ENCODE measurements around the gene RHBDD3. TPM values are rescaled to one million over a fixed set of nuclear protein-coding genes. Genes with fewer than 3 reads are reported as not detected.

The RHBDD3 gene
- polyA plus RNA-seq, 3 donors, result 4.0 to 11.1 (median 4.8) TPM

DNA sequence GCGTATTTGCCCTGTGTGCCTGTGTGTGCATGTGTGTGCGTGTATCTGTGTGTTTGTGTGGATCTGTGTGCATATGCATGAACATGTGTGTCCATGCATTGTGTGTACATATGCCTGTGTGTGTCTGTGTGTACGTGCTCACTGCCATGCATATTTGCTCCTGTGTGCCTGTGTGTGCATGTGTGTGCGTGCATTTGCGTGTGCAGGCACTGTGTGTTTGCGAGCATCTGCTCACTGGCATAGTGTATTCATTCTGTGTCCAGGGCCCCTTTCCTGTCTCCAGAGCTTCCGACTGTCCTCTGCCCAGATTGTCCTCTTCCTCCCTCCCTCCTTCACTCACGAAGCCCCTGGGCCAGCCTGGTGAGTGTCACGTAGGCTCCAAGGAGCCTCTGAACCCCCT is 56.3 kb downstream of the RHBDD3 start:
- WGBS (ENCODE audit: insufficient coverage), result 96% methylated on average over 7 of the region's 9 CpGs
- H3K79me2 ChIP-seq (ENCODE audit: insufficient read depth, low read length), result no peaks in the 10 kb centered on the region
- H3K9ac ChIP-seq (ENCODE audit: insufficient read depth, low read length, poor library complexity, severe bottlenecking), result no peak overlapping the region
- peaks cover 3 to 9% of the 10 kb centered on the region in 2 donors for H3K4me1 ChIP-seq (ENCODE audit: control insufficient read depth in 1 of 2, insufficient read depth in 2 of 2, low read length in 2 of 2)
- Mint-ChIP-seq H3K4me1 (peaks cover 5% of the 10 kb centered on the region), H3K27me3 (ENCODE audit: low read depth in 3 of 3) (peaks cover 20 to 26% (median 21%) of the 10 kb centered on the region in 3 donors), H3K4me3 (no peak overlapping the region), H3K36me3 (no peaks in the 10 kb centered on the region), H3K27ac (no peak overlapping the region), H3K9me3 (peaks cover 0 to 4% (median 0%) of the 10 kb centered on the region in 7 donors)
- H4K20me1 ChIP-seq (ENCODE audit: insufficient read depth, low read length), result no peaks in the 10 kb centered on the region
- no peaks in the 10 kb centered on the region for H3K9me3 ChIP-seq (replicated peaks in 1 of 2; ENCODE audit: control insufficient read depth in 1 of 2, insufficient read depth in 1 of 2, low read length in 2 of 2)
- TF ChIP-seq, protein P1, sequence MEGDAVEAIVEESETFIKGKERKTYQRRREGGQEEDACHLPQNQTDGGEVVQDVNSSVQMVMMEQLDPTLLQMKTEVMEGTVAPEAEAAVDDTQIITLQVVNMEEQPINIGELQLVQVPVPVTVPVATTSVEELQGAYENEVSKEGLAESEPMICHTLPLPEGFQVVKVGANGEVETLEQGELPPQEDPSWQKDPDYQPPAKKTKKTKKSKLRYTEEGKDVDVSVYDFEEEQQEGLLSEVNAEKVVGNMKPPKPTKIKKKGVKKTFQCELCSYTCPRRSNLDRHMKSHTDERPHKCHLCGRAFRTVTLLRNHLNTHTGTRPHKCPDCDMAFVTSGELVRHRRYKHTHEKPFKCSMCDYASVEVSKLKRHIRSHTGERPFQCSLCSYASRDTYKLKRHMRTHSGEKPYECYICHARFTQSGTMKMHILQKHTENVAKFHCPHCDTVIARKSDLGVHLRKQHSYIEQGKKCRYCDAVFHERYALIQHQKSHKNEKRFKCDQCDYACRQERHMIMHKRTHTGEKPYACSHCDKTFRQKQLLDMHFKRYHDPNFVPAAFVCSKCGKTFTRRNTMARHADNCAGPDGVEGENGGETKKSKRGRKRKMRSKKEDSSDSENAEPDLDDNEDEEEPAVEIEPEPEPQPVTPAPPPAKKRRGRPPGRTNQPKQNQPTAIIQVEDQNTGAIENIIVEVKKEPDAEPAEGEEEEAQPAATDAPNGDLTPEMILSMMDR (IDR thresholded peaks at IDR 0.05), result no peak
- intact Hi-C loops (cut with micrococcal nuclease), result no loop called here
- no peak overlapping the region for H3K4me3 ChIP-seq (replicated peaks in 1 of 3; ENCODE audit: low read depth in 2 of 3, low read length in 3 of 3)
- no peaks in the 10 kb centered on the region for H3K36me3 ChIP-seq (replicated peaks in 1 of 2; ENCODE audit: control insufficient read depth in 1 of 2, insufficient read depth in 2 of 2, low read length in 2 of 2)
- no peak for DNase-seq
- peaks cover 1 to 24% of the 10 kb centered on the region in 2 donors for H3K27me3 ChIP-seq (ENCODE audit: control insufficient read depth in 2 of 2, insufficient read depth in 2 of 2, low read length in 2 of 2)
- no peak overlapping the region for H2AFZ ChIP-seq (ENCODE audit: insufficient read depth, low read depth, low read length, poor library complexity, severe bottlenecking)
- no peak overlapping the region for H3K27ac ChIP-seq (ENCODE audit: low read depth in 1 of 2, low read length in 2 of 2)
- no peak overlapping the region for H3K4me2 ChIP-seq (replicated peaks; ENCODE audit: extremely low read depth, low read length, poor library complexity, severe bottlenecking)

DNA sequence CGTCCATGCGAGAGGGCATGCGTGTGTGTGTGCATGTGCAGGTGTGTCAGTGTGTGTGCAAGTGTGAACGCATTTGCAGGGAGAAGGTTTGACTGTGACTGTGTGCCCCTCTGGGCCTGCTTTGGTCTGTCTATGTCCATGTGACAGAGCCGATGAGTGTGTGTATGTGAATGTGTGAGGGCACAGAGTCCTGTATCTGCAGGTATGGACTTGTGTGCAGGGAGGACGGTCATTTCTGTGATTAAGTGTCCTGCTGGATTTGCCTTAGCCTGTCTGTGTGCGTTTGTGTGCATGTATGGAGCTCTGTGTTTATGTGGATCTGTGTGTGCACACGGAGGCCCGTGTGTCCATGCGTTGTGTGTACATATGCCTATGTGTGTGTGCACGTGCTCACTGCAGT is 56.7 kb downstream of the RHBDD3 start:
- Mint-ChIP-seq H3K27ac (no peak overlapping the region), H3K4me3 (no peak overlapping the region), H3K9me3 (peaks cover 0 to 6% (median 0%) of the 10 kb centered on the region in 7 donors), H3K27me3 (ENCODE audit: low read depth in 3 of 3) (peaks cover 24 to 30% (median 24%) of the 10 kb centered on the region in 3 donors), H3K36me3 (peaks cover 0 to 1% of the 10 kb centered on the region in 2 donors), H3K4me1 (peaks cover 9% of the 10 kb centered on the region)
- no peaks in the 10 kb centered on the region for H3K79me2 ChIP-seq (ENCODE audit: insufficient read depth, low read length)
- no peak overlapping the region for H3K9ac ChIP-seq (ENCODE audit: insufficient read depth, low read length, poor library complexity, severe bottlenecking)
- no peak for DNase-seq
- no peak overlapping the region for H2AFZ ChIP-seq (ENCODE audit: insufficient read depth, low read depth, low read length, poor library complexity, severe bottlenecking)
- H3K9me3 ChIP-seq (replicated peaks in 1 of 2; ENCODE audit: control insufficient read depth in 1 of 2, insufficient read depth in 1 of 2, low read length in 2 of 2), result no peaks in the 10 kb centered on the region
- TF ChIP-seq, protein P1 (IDR thresholded peaks at IDR 0.05), result no peak
- H3K4me1 ChIP-seq (ENCODE audit: control insufficient read depth in 1 of 2, insufficient read depth in 2 of 2, low read length in 2 of 2), result peaks cover 7 to 13% of the 10 kb centered on the region in 2 donors
- no peaks in the 10 kb centered on the region for H4K20me1 ChIP-seq (ENCODE audit: insufficient read depth, low read length)
- H3K4me3 ChIP-seq (replicated peaks in 1 of 3; ENCODE audit: low read depth in 2 of 3, low read length in 3 of 3), result no peak overlapping the region
- 89% methylated on average over 11 of the region's 11 CpGs for WGBS (ENCODE audit: insufficient coverage)
- intact Hi-C loops (cut with micrococcal nuclease), result no loop called here
- H3K4me2 ChIP-seq (replicated peaks; ENCODE audit: extremely low read depth, low read length, poor library complexity, severe bottlenecking), result no peak overlapping the region
- no peaks in the 10 kb centered on the region for H3K36me3 ChIP-seq (replicated peaks in 1 of 2; ENCODE audit: control insufficient read depth in 1 of 2, insufficient read depth in 2 of 2, low read length in 2 of 2)
- peaks cover 5 to 28% of the 10 kb centered on the region in 2 donors for H3K27me3 ChIP-seq (ENCODE audit: control insufficient read depth in 2 of 2, insufficient read depth in 2 of 2, low read length in 2 of 2)
- H3K27ac ChIP-seq (ENCODE audit: low read depth in 1 of 2, low read length in 2 of 2), result no peak overlapping the region

Other genes starting within 250 kb of the RHBDD3 start
- not detected for gene C22orf31, start 206.2 kb downstream of the RHBDD3 start, polyA plus RNA-seq
- 1 to 10 TPM in 1 of 3 donors, under 1 TPM in 2; 0.47 to 1.6 (median 0.69) TPM for gene KREMEN1, start 194.9 kb downstream of the RHBDD3 start, polyA plus RNA-seq
- gene EMID1, start 62.1 kb downstream of the RHBDD3 start, polyA plus RNA-seq, result not detected
- 100 to 1,000 TPM in 2 of 3 donors, 10 to 100 TPM in 1; 81.2 to 280 (median 136) TPM for gene EWSR1, start 287 bp upstream of the RHBDD3 start, polyA plus RNA-seq
- 10 to 100 TPM; 14.9 to 20.0 (median 15.7) TPM for gene GAS2L1, start 38.7 kb upstream of the RHBDD3 start, polyA plus RNA-seq
- gene RASL10A, start 47.7 kb upstream of the RHBDD3 start, polyA plus RNA-seq, result 1 to 10 TPM in 1 of 3 donors, under 1 TPM in 2; 0.35 to 2.1 (median 0.50) TPM
- gene AP1B1, start 120.6 kb upstream of the RHBDD3 start, polyA plus RNA-seq, result 100 to 1,000 TPM in 1 of 3 donors, 10 to 100 TPM in 2; 29.0 to 102 (median 40.3) TPM
- gene RFPL1, start 170.6 kb upstream of the RHBDD3 start, polyA plus RNA-seq, result under 1 TPM in 1 of 3 donors, not detected in 2; 0.20 TPM
- gene NEFH, start 212.2 kb upstream of the RHBDD3 start, polyA plus RNA-seq, result 1 to 10 TPM in 1 of 3 donors, under 1 TPM in 2; 0.20 to 1.2 (median 0.74) TPM

All from CD14-positive monocyte (primary cell).